Upper lobe of left lung (tissue), 6 donors: ENCODE results near the gene KCP. TPM values are rescaled to one million over a fixed set of nuclear protein-coding genes. Genes with fewer than 3 reads are reported as not detected.

Experiments
- ATAC-seq, 2 donors: fragments of 200-7000 bp; cut with Tn5 transposase; one replicate each; pipeline ENCODE4 v1.9.1; 2022; ENCODE audit warnings: mild to moderate bottlenecking in 2 of 2, moderate library complexity in 2 of 2; ENCODE audit not compliant: low FRiP score in 2 of 2
- DNase-seq, 2 donors: peaks; one replicate each; pipeline ENCODE4 v3.0.0-alpha.2; 2019 to 2020
- H3K27ac ChIP-seq, 4 donors: fragments of 200-600 bp; sonication (generic); one replicate each; pipeline ENCODE4 v1.5.1; 2016 to 2019
- H3K27me3 ChIP-seq, 4 donors: fragments of 200-600 bp; sonication (generic); one replicate each; pipeline ENCODE4 v1.5.1; 2017 to 2019
- H3K36me3 ChIP-seq, 4 donors: fragments of 200-600 bp; sonication (generic); one replicate each; pipeline ENCODE4 v1.5.1; 2016 to 2019
- H3K4me1 ChIP-seq, 4 donors: fragments of 200-600 bp; sonication (generic); one replicate each; pipeline ENCODE4 v1.5.1; 2018 to 2019
- H3K4me3 ChIP-seq, 4 donors: fragments of 200-600 bp; sonication (generic); one replicate each; pipeline ENCODE4 v1.5.1; 2017 to 2019; ENCODE audit warnings: mild to moderate bottlenecking in 2 of 4, moderate library complexity in 1 of 4
- H3K9me3 ChIP-seq, 4 donors: fragments of 200-600 bp; sonication (generic); one replicate each; pipeline ENCODE4 v1.5.1; 2018 to 2019
- CTCF ChIP-seq, 6 experiments: fragments of 450-650 bp in 4 of 6; fragments of 200-600 bp in 2 of 6; sonication (generic) in 2 of 6; IDR thresholded peaks; one replicate each; pipeline ENCODE4 v1.5.1; 2016 to 2019; ENCODE audit warnings: antibody characterized with exemption in 6 of 6
- EP300 ChIP-seq, 4 donors: sonication (generic); formaldehyde crosslinking; IDR thresholded peaks; one replicate each; pipeline ENCODE4 v1.5.1; 2017; ENCODE audit warnings: antibody characterized with exemption in 4 of 4, control low read depth in 2 of 4
- POLR2A ChIP-seq, 4 donors: fragments of 450-650 bp; IDR thresholded peaks; one replicate each; pipeline ENCODE4 v1.5.1; 2016 to 2017; ENCODE audit warnings: antibody characterized with exemption in 4 of 4, mild to moderate bottlenecking in 2 of 4
- POLR2AphosphoS5 ChIP-seq, 2 donors: sonication (generic); formaldehyde crosslinking; IDR thresholded peaks; one replicate each; pipeline ENCODE4 v1.5.1; 2017; ENCODE audit warnings: antibody characterized with exemption in 2 of 2
- WGBS, 2 donors: methylation state at CpG; one replicate each; pipeline ENCODE4 v1.1.5; 2017 to 2018; 5-methylcytosine and 5-hydroxymethylcytosine counted together
- total RNA-seq, 6 donors: library from RNA; depleted of rRNA in 4 of 6; stranded (reverse); fragments of >200 nt in 4 of 6; gene quantifications; one replicate each; pipeline versions ENCODE4 v1.1.0 to v1.2.1, GENCODE V29; 2016 to 2021
- donor health status: DM: no; HTN: no; CAD: no; lungs with moderate emphysema.
- donor health status: DM: no; HTN: yes; CAD: no; lungs with severe emphysema.

KCP gene
- total RNA-seq, 6 donors from 2014 or later = 0.15 to 2.1 (median 1.1) TPM; not detected in 1

GRCh38 chr7:128855559-128855958, 55.0 kb downstream of the KCP start:
- peaks cover 0 to 5% (median 2%) of the 10 kb centered on the region in 4 donors for H3K4me1 ChIP-seq
- no peaks in the 10 kb centered on the region for H3K9me3 ChIP-seq
- WGBS, 2 donors = 80 to 87% methylated on average over 2 to 3 of the region's 3 CpGs
- DNase-seq (no peak), ATAC-seq (no peak)
- no peaks in the 10 kb centered on the region for H3K36me3 ChIP-seq
- no peaks in the 10 kb centered on the region for H3K27me3 ChIP-seq
- H3K4me3 ChIP-seq = no peak overlapping the region
- TF ChIP-seq EP300 (IDR thresholded peaks at IDR 0.05) (no peak), CTCF (IDR thresholded peaks at IDR 0.05) (no peak), POLR2A (IDR thresholded peaks at IDR 0.05) (no peak), POLR2AphosphoS5 (IDR thresholded peaks at IDR 0.05) (no peak)
- no peak overlapping the region for H3K27ac ChIP-seq

- peak in 1 of 2 donors; percentile 73 for DNase-seq
- no peak for TF ChIP-seq POLR2AphosphoS5 (IDR thresholded peaks at IDR 0.05)
- TF ChIP-seq CTCF (IDR thresholded peaks at IDR 0.05) = no peak
- no peak for TF ChIP-seq EP300 (IDR thresholded peaks at IDR 0.05)
- no peak for TF ChIP-seq POLR2A (IDR thresholded peaks at IDR 0.05)
- H3K27ac ChIP-seq = no peak overlapping the region
- no peaks in the 10 kb centered on the region for H3K4me1 ChIP-seq
- no peak for ATAC-seq
- WGBS, 2 donors = 89 to 100% methylated on average over 1 to 9 of the region's 21 CpGs
- H3K27me3 ChIP-seq = no peaks in the 10 kb centered on the region
- no peaks in the 10 kb centered on the region for H3K9me3 ChIP-seq
- no peak overlapping the region for H3K4me3 ChIP-seq
- no peaks in the 10 kb centered on the region for H3K36me3 ChIP-seq
Observed at GRCh38 chr7:128854396-128854795, 56.1 kb downstream of the KCP start.

GRCh38 chr7:128853799-128854198, 56.7 kb downstream of the KCP start:
- ATAC-seq = no peak
- 72 to 83% methylated on average over 8 to 11 of the region's 23 CpGs for WGBS, 2 donors

GRCh38 chr7:128852537-128853254, 57.8 kb downstream of the KCP start:
- TF ChIP-seq POLR2A (IDR thresholded peaks at IDR 0.05) (no peak), CTCF (IDR thresholded peaks at IDR 0.05) (no peak), POLR2AphosphoS5 (IDR thresholded peaks at IDR 0.05) (no peak)
- no peaks in the 10 kb centered on the region for H3K27me3 ChIP-seq
- no peaks in the 10 kb centered on the region for H3K4me1 ChIP-seq
- no peaks in the 10 kb centered on the region for H3K36me3 ChIP-seq
- ATAC-seq (no peak), DNase-seq (peak in 1 of 2 donors; percentile 76)
- H3K4me3 ChIP-seq = no peak overlapping the region
- H3K27ac ChIP-seq = no peak overlapping the region
- no peaks in the 10 kb centered on the region for H3K9me3 ChIP-seq
- 88 to 91% methylated on average over 23 to 28 of the region's 28 CpGs for WGBS, 2 donors

More at GRCh38 chr7:128853799-128854198, 56.7 kb downstream of the KCP start:
- H3K4me1 ChIP-seq = no peaks in the 10 kb centered on the region
- no peaks in the 10 kb centered on the region for H3K36me3 ChIP-seq
- no peak overlapping the region for H3K4me3 ChIP-seq
- H3K27ac ChIP-seq = no peak overlapping the region
- no peaks in the 10 kb centered on the region for H3K27me3 ChIP-seq
- no peaks in the 10 kb centered on the region for H3K9me3 ChIP-seq
- peak in 1 of 2 donors; percentile 71 for DNase-seq
- no peak for TF ChIP-seq EP300 (IDR thresholded peaks at IDR 0.05)
- TF ChIP-seq CTCF (IDR thresholded peaks at IDR 0.05) = no peak
- no peak for TF ChIP-seq POLR2A (IDR thresholded peaks at IDR 0.05)
- no peak for TF ChIP-seq POLR2AphosphoS5 (IDR thresholded peaks at IDR 0.05)
